ENCODE measurements around the gene LMF1. TPM values are rescaled to one million over a fixed set of nuclear protein-coding genes. Genes with fewer than 3 reads are reported as not detected.

Gene LMF1
- total and polyA plus RNA-seq, 9 of the 15 experiments (the other 6 are each of a cell fraction or from before 2014, with no cell fraction given): 0.11 to 1.6 (median 0.55) TPM; not detected in 1

DNA sequence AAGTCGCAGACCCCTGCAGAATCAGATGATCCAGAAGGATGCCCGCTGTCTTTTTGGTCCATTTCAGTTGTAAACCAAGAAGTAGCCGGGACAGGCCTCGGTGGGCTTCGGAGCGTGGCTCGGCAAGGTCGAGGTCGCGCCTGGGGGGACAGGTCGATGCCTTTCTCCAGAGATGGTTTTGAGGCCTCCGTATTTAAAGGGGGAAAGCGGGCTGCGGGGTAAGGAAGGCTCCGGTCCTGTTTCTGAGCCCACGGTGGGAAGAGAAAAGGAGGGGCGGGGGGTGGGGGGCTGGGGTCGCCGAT is 162.7 kb downstream of the LMF1 start (continued):
- TF ChIP-seq, protein P1, sequence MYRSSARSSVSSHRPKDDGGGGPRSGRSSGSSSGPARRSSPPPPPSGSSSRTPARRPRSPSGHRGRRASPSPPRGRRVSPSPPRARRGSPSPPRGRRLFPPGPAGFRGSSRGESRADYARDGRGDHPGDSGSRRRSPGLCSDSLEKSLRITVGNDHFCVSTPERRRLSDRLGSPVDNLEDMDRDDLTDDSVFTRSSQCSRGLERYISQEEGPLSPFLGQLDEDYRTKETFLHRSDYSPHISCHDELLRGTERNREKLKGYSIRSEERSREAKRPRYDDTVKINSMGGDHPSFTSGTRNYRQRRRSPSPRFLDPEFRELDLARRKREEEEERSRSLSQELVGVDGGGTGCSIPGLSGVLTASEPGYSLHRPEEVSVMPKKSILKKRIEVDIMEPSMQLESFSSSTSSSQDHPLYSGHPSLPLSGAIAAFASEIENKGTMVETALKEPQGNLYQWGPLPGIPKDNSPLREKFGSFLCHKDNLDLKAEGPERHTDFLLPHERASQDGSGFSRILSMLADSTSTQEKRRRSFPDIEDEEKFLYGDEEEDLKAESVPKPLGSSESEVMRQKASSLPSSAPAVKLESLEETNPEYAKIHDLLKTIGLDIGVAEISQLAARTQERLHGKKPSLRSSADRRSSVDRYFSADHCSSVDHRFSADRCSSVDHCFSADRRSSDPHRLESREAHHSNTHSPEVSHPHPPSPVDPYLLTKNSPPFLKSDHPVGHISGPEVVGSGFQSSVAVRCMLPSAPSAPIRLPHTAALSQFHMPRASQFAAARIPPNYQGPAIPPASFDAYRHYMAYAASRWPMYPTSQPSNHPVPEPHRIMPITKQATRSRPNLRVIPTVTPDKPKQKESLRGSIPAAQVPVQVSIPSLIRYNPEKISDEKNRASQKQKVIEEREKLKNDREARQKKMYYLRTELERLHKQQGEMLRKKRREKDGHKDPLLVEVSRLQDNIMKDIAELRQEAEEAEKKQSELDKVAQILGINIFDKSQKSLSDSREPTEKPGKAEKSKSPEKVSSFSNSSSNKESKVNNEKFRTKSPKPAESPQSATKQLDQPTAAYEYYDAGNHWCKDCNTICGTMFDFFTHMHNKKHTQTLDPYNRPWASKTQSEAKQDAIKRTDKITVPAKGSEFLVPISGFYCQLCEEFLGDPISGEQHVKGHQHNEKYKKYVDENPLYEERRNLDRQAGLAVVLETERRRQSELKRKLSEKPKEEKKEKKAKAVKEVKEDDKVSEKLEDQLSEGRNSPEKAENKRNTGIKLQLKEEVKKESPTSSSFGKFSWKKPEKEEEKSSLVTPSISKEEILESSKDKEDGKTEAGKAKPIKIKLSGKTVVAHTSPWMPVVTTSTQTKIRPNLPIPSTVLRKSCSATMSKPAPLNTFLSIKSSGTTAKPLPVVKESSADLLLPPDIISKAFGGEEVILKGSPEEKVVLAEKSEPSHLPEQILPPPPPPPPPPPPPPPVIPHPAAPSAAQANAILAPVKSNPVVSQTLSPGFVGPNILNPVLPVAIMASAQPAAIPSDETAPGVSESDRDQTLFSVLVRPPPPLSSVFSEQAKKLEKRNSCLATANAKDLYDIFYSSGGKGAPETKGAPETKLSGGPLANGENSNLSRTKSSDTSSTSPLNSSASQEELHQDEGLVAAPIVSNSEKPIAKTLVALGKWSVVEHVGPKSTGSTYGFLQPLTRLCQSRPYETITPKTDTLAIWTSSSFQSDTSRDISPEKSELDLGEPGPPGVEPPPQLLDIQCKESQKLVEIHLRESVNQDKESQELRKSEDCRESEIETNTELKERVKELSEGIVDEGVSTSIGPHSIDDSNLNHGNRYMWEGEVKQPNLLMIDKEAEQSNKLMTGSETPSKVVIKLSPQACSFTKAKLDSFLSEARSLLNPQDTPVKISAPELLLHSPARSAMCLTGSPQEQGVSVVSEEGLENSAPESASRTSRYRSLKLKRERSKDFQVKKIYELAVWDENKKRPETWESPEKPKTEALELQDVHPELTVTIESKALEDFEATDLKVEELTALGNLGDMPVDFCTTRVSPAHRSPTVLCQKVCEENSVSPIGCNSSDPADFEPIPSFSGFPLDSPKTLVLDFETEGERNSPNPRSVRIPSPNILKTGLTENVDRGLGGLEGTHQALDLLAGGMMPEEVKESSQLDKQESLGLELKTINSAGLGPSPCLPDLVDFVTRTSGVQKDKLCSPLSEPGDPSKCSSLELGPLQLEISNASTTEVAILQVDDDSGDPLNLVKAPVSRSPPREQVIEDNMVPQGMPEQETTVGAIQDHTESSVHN (IDR thresholded peaks at IDR 0.05; ENCODE audit: borderline replicate concordance in 1 of 2, low read depth in 1 of 2): no peak
- TF ChIP-seq, protein P2, sequence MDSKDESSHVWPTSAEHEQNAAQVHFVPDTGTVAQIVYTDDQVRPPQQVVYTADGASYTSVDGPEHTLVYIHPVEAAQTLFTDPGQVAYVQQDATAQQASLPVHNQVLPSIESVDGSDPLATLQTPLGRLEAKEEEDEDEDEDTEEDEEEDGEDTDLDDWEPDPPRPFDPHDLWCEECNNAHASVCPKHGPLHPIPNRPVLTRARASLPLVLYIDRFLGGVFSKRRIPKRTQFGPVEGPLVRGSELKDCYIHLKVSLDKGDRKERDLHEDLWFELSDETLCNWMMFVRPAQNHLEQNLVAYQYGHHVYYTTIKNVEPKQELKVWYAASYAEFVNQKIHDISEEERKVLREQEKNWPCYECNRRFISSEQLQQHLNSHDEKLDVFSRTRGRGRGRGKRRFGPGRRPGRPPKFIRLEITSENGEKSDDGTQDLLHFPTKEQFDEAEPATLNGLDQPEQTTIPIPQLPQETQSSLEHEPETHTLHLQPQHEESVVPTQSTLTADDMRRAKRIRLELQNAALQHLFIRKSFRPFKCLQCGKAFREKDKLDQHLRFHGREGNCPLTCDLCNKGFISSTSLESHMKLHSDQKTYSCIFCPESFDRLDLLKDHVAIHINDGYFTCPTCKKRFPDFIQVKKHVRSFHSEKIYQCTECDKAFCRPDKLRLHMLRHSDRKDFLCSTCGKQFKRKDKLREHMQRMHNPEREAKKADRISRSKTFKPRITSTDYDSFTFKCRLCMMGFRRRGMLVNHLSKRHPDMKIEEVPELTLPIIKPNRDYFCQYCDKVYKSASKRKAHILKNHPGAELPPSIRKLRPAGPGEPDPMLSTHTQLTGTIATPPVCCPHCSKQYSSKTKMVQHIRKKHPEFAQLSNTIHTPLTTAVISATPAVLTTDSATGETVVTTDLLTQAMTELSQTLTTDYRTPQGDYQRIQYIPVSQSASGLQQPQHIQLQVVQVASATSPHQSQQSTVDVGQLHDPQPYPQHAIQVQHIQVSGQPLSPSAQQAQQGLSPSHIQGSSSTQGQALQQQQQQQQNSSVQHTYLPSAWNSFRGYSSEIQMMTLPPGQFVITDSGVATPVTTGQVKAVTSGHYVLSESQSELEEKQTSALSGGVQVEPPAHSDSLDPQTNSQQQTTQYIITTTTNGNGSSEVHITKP (IDR thresholded peaks at IDR 0.05; ENCODE audit: partially characterized antibody): no peak
- TF ChIP-seq PTBP1 (IDR thresholded peaks at IDR 0.05; ENCODE audit: low read depth, low read length) (0 out of 2 replicates have a peak, but pooled peaks have one; percentile 2), ZNF644 (tag; IDR thresholded peaks at IDR 0.05; ENCODE audit: low read depth) (0 out of 2 replicates have a peak, but pooled peaks have one; percentile 13), ZNF324 (CRISPR knock-in tag; IDR thresholded peaks at IDR 0.05) (no peak)
- TF ChIP-seq, protein P3, sequence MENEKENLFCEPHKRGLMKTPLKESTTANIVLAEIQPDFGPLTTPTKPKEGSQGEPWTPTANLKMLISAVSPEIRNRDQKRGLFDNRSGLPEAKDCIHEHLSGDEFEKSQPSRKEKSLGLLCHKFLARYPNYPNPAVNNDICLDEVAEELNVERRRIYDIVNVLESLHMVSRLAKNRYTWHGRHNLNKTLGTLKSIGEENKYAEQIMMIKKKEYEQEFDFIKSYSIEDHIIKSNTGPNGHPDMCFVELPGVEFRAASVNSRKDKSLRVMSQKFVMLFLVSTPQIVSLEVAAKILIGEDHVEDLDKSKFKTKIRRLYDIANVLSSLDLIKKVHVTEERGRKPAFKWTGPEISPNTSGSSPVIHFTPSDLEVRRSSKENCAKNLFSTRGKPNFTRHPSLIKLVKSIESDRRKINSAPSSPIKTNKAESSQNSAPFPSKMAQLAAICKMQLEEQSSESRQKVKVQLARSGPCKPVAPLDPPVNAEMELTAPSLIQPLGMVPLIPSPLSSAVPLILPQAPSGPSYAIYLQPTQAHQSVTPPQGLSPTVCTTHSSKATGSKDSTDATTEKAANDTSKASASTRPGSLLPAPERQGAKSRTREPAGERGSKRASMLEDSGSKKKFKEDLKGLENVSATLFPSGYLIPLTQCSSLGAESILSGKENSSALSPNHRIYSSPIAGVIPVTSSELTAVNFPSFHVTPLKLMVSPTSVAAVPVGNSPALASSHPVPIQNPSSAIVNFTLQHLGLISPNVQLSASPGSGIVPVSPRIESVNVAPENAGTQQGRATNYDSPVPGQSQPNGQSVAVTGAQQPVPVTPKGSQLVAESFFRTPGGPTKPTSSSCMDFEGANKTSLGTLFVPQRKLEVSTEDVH (IDR thresholded peaks at IDR 0.05; ENCODE audit: low read depth, partially characterized antibody): no peak

Data from K562 (cell line).